Measurements from ENCODE around the gene KLF12.

- TF ChIP-seq POLR2A (IDR thresholded peaks at IDR 0.05; ENCODE audit: low read depth, low read length) = no peak
- TF ChIP-seq POLR2AphosphoS5 (IDR thresholded peaks at IDR 0.05; ENCODE audit: low read depth, low read length) = no peak
- no peak for TF ChIP-seq TAF1 (IDR thresholded peaks at IDR 0.05; ENCODE audit: low read depth, low read length)
- TF ChIP-seq SPI1 (IDR thresholded peaks at IDR 0.05; ENCODE audit: low read depth, low read length) = no peak
Observed at GRCh38 chr13:74092711-74093110, 41.5 kb downstream of the KLF12 start.

Data from GM12891 (cell line).